Measurements from ENCODE around the gene FOXF1.

DNA sequence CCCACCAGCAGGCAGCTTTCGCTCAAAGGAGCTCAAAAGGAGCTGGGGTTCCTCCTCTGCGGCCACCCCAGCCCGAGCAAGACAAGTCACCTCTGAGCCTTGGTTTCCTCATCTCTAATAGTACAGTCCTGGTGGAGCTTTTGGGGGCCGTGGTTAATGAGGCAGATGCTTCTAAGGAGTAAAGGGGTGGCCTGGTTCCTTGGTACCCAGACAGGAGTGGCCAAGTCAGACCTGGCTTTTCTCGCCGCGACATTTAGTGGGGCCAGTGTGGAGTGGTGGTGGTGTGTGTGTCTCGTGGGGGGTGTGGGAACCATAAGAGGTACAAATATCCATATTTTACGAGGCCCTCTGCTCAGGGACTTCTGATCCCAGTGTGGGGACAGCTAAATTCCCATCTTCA, 6.7 kb downstream of the FOXF1 start:
- TF ChIP-seq, protein P1, sequence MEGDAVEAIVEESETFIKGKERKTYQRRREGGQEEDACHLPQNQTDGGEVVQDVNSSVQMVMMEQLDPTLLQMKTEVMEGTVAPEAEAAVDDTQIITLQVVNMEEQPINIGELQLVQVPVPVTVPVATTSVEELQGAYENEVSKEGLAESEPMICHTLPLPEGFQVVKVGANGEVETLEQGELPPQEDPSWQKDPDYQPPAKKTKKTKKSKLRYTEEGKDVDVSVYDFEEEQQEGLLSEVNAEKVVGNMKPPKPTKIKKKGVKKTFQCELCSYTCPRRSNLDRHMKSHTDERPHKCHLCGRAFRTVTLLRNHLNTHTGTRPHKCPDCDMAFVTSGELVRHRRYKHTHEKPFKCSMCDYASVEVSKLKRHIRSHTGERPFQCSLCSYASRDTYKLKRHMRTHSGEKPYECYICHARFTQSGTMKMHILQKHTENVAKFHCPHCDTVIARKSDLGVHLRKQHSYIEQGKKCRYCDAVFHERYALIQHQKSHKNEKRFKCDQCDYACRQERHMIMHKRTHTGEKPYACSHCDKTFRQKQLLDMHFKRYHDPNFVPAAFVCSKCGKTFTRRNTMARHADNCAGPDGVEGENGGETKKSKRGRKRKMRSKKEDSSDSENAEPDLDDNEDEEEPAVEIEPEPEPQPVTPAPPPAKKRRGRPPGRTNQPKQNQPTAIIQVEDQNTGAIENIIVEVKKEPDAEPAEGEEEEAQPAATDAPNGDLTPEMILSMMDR (conservative IDR thresholded peaks at IDR 0.05 in 1 of 2, IDR thresholded peaks at IDR 0.05 in 1 of 2; ENCODE audit: low read depth in 1 of 2, low read length in 2 of 2): no peak
- TF ChIP-seq EZH2 (IDR thresholded peaks at IDR 0.05; ENCODE audit: low read length, missing control alignments): no peak
